ENCODE results near the gene MTMR4. TPM values are rescaled to one million over a fixed set of nuclear protein-coding genes. Genes with fewer than 3 reads are reported as not detected.

The MTMR4 gene
- total and polyA plus RNA-seq, 4 donors = 17.2 to 70.1 (median 29.9) TPM

DNA sequence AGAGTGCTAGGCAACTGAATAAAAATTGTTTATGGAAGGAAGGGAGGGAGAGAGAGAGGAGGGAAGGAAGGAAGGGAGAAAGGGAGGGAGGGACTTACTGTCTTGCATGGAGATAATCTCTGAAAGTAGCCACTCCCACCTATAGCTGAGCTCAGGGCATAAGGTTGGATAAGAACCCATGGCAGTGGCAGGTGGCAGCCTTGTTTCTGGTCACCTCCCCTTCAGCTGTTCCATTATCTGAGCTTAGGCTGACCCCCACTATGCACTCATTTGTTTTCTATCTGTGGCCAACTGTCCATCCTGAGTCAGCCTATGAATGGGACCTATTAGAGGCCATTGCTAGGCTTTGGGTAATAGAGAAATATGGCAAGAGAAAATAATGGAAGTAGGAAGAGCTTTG, 25.3 kb upstream of the MTMR4 start:
- no peaks in the 10 kb centered on the region for H3K9me3 ChIP-seq (ENCODE audit: control insufficient read depth in 4 of 4, low read length in 3 of 4)
- peaks cover 6 to 11% (median 9%) of the 10 kb centered on the region in 4 donors for H3K4me1 ChIP-seq (ENCODE audit: control insufficient read depth in 4 of 4, insufficient read depth in 4 of 4, low read length in 3 of 4)
- no peak overlapping the region for H3K4me3 ChIP-seq (ENCODE audit: low read depth in 1 of 3, low read length in 3 of 3)
- TF ChIP-seq, protein P1, sequence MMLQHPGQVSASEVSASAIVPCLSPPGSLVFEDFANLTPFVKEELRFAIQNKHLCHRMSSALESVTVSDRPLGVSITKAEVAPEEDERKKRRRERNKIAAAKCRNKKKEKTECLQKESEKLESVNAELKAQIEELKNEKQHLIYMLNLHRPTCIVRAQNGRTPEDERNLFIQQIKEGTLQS (IDR thresholded peaks at IDR 0.05) = no peak
- TF ChIP-seq GABPA (IDR thresholded peaks at IDR 0.05 in 1 of 2, conservative IDR thresholded peaks at IDR 0.05 in 1 of 2) (no peak), JUND (IDR thresholded peaks at IDR 0.05) (no peak), NR2F2 (IDR thresholded peaks at IDR 0.05) (no peak), FOXA1 (IDR thresholded peaks at IDR 0.05) (no peak), RAD21 (IDR thresholded peaks at IDR 0.05) (no peak), FOXA2 (IDR thresholded peaks at IDR 0.05) (no peak), YY1 (IDR thresholded peaks at IDR 0.05) (no peak), ZBTB33 (IDR thresholded peaks at IDR 0.05) (no peak), EGR1 (IDR thresholded peaks at IDR 0.05; ENCODE audit: low read depth in 2 of 2) (no peak), TAF1 (conservative IDR thresholded peaks at IDR 0.05) (no peak), HNF4G (IDR thresholded peaks at IDR 0.05) (no peak), SP1 (IDR thresholded peaks at IDR 0.05) (no peak), RXRA (IDR thresholded peaks at IDR 0.05) (no peak), HNF4A (conservative IDR thresholded peaks at IDR 0.05) (no peak)
- TF ChIP-seq, protein P2, sequence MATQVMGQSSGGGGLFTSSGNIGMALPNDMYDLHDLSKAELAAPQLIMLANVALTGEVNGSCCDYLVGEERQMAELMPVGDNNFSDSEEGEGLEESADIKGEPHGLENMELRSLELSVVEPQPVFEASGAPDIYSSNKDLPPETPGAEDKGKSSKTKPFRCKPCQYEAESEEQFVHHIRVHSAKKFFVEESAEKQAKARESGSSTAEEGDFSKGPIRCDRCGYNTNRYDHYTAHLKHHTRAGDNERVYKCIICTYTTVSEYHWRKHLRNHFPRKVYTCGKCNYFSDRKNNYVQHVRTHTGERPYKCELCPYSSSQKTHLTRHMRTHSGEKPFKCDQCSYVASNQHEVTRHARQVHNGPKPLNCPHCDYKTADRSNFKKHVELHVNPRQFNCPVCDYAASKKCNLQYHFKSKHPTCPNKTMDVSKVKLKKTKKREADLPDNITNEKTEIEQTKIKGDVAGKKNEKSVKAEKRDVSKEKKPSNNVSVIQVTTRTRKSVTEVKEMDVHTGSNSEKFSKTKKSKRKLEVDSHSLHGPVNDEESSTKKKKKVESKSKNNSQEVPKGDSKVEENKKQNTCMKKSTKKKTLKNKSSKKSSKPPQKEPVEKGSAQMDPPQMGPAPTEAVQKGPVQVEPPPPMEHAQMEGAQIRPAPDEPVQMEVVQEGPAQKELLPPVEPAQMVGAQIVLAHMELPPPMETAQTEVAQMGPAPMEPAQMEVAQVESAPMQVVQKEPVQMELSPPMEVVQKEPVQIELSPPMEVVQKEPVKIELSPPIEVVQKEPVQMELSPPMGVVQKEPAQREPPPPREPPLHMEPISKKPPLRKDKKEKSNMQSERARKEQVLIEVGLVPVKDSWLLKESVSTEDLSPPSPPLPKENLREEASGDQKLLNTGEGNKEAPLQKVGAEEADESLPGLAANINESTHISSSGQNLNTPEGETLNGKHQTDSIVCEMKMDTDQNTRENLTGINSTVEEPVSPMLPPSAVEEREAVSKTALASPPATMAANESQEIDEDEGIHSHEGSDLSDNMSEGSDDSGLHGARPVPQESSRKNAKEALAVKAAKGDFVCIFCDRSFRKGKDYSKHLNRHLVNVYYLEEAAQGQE (IDR thresholded peaks at IDR 0.05) = no peak
- TF ChIP-seq, protein P3, sequence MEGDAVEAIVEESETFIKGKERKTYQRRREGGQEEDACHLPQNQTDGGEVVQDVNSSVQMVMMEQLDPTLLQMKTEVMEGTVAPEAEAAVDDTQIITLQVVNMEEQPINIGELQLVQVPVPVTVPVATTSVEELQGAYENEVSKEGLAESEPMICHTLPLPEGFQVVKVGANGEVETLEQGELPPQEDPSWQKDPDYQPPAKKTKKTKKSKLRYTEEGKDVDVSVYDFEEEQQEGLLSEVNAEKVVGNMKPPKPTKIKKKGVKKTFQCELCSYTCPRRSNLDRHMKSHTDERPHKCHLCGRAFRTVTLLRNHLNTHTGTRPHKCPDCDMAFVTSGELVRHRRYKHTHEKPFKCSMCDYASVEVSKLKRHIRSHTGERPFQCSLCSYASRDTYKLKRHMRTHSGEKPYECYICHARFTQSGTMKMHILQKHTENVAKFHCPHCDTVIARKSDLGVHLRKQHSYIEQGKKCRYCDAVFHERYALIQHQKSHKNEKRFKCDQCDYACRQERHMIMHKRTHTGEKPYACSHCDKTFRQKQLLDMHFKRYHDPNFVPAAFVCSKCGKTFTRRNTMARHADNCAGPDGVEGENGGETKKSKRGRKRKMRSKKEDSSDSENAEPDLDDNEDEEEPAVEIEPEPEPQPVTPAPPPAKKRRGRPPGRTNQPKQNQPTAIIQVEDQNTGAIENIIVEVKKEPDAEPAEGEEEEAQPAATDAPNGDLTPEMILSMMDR (IDR thresholded peaks at IDR 0.05; ENCODE audit: low read depth, low read length, missing input control) = no peak
- TF ChIP-seq, protein P4, sequence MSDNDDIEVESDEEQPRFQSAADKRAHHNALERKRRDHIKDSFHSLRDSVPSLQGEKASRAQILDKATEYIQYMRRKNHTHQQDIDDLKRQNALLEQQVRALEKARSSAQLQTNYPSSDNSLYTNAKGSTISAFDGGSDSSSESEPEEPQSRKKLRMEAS (IDR thresholded peaks at IDR 0.05) = no peak
- H3K36me3 ChIP-seq (ENCODE audit: control insufficient read depth in 4 of 4, insufficient read depth in 3 of 4, low read depth in 1 of 4, low read length in 3 of 4) = no peaks in the 10 kb centered on the region
- H3K27ac ChIP-seq (ENCODE audit: low read depth in 1 of 2, low read length in 2 of 2) = no peak overlapping the region
- no peak overlapping the region for H3K9ac ChIP-seq (ENCODE audit: low read depth in 1 of 2, low read length in 2 of 2)
- H3K27me3 ChIP-seq (ENCODE audit: control insufficient read depth in 4 of 4, insufficient read depth in 4 of 4, low read length in 3 of 4) = no peaks in the 10 kb centered on the region
- DNase-seq (ENCODE audit: low spot score) = no peak
